Pons (tissue), 1 donor: ENCODE measurements around the gene EXOSC9.

Experiments
- DNase-seq: peaks from one replicate; pipeline ENCODE4 v3.0.0-alpha.2; 2016; ENCODE audit warnings: low spot score

The EXOSC9 gene

GRCh38 chr4:121824171-121824527, 23.0 kb downstream of the EXOSC9 start:
- no peak for DNase-seq

GRCh38 chr4:121824950-121825349, 23.8 kb downstream of the EXOSC9 start:
- DNase-seq = no peak

GRCh38 chr4:121827853-121828252, 26.7 kb downstream of the EXOSC9 start:
- DNase-seq = no peak

DNA sequence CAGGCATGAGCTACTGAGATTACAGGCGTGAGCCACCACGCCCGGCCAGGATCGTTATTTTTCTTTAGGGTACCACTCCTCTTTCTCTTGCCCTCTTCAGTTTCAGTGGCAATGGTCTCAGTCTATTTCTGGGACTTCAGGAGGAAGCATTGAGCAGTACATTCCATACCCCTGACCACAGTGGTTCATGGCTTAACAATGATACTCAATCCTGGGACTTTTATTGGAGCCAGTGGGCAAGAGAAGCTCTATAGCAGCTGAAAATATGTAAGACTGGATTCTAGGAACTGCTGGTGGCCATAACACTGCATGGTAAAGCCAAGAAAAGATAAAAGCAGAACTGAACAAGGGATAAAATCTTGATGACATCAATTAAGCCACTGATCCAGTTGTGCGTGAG, 28.4 kb downstream of the EXOSC9 start:
- no peak for DNase-seq

DNA sequence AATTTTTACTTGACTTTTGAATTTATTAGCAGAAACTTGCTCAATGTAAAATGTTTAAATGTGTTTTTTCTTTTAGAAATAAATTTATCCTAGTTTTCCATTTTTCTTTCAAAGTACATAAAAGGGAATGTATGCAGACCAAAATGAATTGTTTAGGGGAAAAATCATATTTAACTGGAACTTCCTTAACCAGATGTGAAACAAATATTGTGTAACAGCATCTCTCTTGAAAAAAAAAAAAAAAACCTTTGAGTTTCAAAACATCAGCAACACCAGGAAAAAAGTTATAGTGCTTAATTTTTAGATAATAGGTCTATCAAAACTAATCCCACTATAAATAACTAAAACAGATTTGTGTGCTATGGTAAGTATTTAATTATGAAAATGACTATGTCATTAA, 37.0 kb downstream of the EXOSC9 start:
- no peak for DNase-seq

DNA sequence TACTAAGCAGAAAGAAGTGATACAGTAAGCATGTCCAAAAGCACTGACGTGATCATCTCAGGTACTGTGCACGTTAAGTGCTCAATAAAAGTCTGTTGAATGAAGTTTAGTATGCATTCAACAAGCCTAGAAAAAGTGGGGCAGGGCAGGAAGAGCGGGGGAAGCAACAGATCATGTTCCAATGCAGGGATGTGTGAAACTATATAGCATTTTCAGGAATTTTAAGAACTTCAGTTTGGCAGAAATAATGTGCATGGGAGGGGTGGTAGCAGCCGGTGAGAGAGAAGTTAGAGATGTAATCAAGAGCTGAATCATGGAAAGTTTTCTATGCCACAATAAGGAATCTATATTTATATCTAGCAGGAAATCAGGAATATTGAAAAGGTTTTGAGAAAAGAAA, 41.7 kb downstream of the EXOSC9 start:
- DNase-seq = no peak

DNA sequence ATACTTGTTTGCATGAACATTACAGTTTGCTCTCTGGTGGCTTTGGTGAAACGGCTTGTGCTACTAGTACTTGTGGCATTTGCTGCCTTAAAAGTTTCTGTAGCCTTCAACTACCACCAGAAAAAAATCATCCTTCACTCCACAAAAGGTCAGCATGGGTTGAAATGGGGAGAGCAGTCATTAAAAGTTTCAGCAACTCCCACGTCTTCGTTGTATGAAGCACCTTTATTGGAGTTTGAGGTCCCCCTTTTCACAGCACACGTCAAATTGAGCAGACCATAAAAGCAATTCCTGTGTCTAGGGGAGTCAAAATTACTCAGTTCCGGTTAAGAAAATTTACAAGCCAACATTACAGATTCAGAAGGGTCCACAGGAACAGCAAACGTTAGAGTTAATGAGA, 45.5 kb downstream of the EXOSC9 start:
- no peak for DNase-seq

- no peak for DNase-seq
Observed at GRCh38 chr4:121851354-121851753, 50.2 kb downstream of the EXOSC9 start.

DNA sequence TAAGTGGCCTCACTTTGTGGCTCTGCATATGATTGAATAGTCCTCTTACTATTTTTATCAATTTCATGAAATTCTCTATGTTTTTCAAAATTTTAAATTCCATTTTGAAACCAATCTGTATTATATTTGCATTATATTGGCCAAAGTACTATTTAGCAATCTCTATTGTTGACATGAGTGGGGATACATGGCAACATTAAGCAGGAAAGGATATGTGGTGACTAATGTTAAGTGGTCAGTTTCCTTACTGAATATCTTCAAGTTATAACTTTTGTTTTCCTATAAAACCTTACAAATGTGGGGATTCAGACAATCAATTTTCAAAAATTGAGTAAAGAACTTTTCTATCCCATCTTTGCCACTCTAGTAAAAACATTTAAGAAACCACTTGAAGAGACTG, 59.0 kb downstream of the EXOSC9 start:
- no peak for DNase-seq

DNA sequence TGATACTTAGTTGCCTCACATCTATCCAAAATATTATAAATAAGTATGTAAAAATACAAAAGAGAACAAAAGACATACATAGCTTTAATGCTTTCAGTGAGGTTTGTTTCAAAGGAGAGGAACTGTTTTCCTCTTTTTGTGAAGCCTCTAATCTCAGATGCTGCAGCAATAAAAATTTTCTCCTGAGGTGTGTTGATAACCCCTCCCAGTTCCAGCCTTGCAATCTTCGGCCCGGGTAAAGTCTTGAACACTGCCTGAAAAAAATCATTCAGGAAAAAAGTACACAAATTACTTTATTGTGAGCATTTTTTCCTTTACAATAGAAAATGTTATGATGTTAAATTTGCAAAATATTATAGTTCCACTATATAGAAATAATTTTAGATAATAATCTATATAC, 60.3 kb downstream of the EXOSC9 start:
- no peak for DNase-seq

DNA sequence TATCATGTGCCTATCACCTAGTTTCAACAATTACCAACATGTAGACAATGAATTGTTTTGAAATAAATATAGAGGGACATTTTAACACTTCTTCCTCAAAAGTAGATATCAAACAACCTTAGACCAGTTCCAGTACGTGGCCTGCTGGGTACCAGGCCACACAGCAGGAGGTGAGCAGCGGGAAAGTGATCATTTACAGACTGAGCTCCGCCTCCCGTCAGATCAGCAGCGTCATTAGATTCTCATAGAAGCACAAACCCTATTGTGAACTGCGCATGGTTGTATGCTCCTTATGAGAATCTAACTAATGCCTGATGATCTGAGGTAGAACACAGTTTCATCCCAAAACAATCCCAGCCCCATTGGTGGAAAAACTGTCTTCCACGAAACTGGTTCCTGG, 62.7 kb downstream of the EXOSC9 start:
- DNase-seq = no peak
